ENCODE data around the gene SLC30A3.

GRCh38 chr2:27245116-27245515 is 17.7 kb downstream of the SLC30A3 start:
- no peak for TF ChIP-seq CTCF (CRISPR knock-in tag; IDR thresholded peaks at IDR 0.05)
- no peak for TF ChIP-seq HMGXB3 (CRISPR knock-in tag; IDR thresholded peaks at IDR 0.05; ENCODE audit: borderline replicate concordance)
- TF ChIP-seq ZNF501 (CRISPR knock-in tag; IDR thresholded peaks at IDR 0.05): no peak
- no peak for TF ChIP-seq ZNF274 (CRISPR knock-in tag; IDR thresholded peaks at IDR 0.05)
- TF ChIP-seq CEBPZ (IDR thresholded peaks at IDR 0.05; ENCODE audit: low read length): no peak
- TF ChIP-seq GABPB1 (CRISPR knock-in tag; IDR thresholded peaks at IDR 0.05): no peak
- TF ChIP-seq FOSL1 (CRISPR knock-in tag; IDR thresholded peaks at IDR 0.05; ENCODE audit: borderline replicate concordance): no peak
- TF ChIP-seq HBP1 (CRISPR knock-in tag; IDR thresholded peaks at IDR 0.05; ENCODE audit: low read depth): no peak
- TF ChIP-seq NFE2L1 (CRISPR knock-in tag; IDR thresholded peaks at IDR 0.05; ENCODE audit: borderline replicate concordance): no peak
- TF ChIP-seq MZF1 (CRISPR knock-in tag; IDR thresholded peaks at IDR 0.05; ENCODE audit: borderline replicate concordance): no peak
- TF ChIP-seq KLF16 (CRISPR knock-in tag; IDR thresholded peaks at IDR 0.05): no peak
- no peak for TF ChIP-seq PREB (CRISPR knock-in tag; IDR thresholded peaks at IDR 0.05)
- no peak for TF ChIP-seq SSRP1 (CRISPR knock-in tag; IDR thresholded peaks at IDR 0.05)
